Suprapubic skin (tissue), 4 donors: ENCODE measurements around the gene SLC22A6.

Experiments used
- EP300 ChIP-seq: sonication (generic); formaldehyde crosslinking; IDR thresholded peaks from one replicate; pipeline ENCODE4 v1.6.1; 2017; ENCODE audit warnings: antibody characterized with exemption
- POLR2A ChIP-seq, 2 donors: fragments of 450-650 bp; IDR thresholded peaks; one replicate each; pipeline ENCODE4 v1.6.1; 2017; ENCODE audit warnings: antibody characterized with exemption in 2 of 2, mild to moderate bottlenecking in 2 of 2, moderate library complexity in 2 of 2
- POLR2AphosphoS5 ChIP-seq, 3 donors: sonication (generic); formaldehyde crosslinking; IDR thresholded peaks; one replicate each; pipeline ENCODE4 v1.6.1; 2017; ENCODE audit warnings: antibody characterized with exemption in 3 of 3
- TF ChIP-seq, protein P1 (sequence below), 2 donors: fragments of 200-600 bp in 1 of 2; fragments of 450-650 bp in 1 of 2; sonication (generic) in 1 of 2; IDR thresholded peaks; one replicate each; pipeline ENCODE4 v1.5.1; 2016 to 2019; ENCODE audit warnings: antibody characterized with exemption in 2 of 2, mild to moderate bottlenecking in 1 of 2, moderate library complexity in 1 of 2

DNA sequence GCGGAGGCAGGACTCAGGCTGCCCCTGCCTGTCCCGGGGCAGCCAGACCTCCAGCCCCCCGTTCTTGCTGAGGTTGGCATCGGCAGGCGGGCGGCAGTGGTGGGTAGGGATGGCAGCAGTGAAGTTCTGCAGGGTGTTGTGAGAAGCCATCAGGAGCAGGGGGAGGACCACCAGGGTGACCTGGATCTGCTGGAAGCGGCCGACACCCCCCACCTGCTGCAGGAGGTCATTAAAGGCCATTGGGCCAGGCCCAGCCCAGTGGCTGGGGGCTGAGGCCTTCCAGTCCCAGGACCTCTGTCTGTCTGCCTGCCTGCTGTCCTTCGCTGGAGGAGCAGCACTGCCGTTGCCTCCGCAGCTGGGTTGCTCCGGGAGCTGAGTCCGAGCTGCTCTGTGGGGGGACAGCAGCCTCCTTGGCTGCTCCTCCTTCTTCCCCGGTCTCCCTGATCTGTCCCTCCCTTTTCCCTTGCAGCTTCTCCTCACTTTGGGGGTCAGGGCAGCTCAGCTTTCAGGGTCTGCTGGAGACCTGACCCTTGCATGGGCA is at the start of gene SLC22A6:
- TF ChIP-seq, protein P1, sequence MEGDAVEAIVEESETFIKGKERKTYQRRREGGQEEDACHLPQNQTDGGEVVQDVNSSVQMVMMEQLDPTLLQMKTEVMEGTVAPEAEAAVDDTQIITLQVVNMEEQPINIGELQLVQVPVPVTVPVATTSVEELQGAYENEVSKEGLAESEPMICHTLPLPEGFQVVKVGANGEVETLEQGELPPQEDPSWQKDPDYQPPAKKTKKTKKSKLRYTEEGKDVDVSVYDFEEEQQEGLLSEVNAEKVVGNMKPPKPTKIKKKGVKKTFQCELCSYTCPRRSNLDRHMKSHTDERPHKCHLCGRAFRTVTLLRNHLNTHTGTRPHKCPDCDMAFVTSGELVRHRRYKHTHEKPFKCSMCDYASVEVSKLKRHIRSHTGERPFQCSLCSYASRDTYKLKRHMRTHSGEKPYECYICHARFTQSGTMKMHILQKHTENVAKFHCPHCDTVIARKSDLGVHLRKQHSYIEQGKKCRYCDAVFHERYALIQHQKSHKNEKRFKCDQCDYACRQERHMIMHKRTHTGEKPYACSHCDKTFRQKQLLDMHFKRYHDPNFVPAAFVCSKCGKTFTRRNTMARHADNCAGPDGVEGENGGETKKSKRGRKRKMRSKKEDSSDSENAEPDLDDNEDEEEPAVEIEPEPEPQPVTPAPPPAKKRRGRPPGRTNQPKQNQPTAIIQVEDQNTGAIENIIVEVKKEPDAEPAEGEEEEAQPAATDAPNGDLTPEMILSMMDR (IDR thresholded peaks at IDR 0.05), result no peak
- TF ChIP-seq POLR2AphosphoS5 (IDR thresholded peaks at IDR 0.05) (no peak), POLR2A (IDR thresholded peaks at IDR 0.05) (no peak), EP300 (no peak)
